GM19438 (cell line): Measurements from ENCODE around the gene LBHD1.
"Not testable (repeated sequence)": the region's sequence is repeated elsewhere in the genome, so short reads cannot be mapped to it uniquely, and the experiment has no call there.

Source experiments
- ATAC-seq: cut with Tn5 transposase; IDR thresholded peaks from one replicate; pipeline ENCODE4 v1.9.1; 2021; ENCODE audit warnings: low read depth; ENCODE audit not compliant: unreplicated experiment

Gene LBHD1

DNA sequence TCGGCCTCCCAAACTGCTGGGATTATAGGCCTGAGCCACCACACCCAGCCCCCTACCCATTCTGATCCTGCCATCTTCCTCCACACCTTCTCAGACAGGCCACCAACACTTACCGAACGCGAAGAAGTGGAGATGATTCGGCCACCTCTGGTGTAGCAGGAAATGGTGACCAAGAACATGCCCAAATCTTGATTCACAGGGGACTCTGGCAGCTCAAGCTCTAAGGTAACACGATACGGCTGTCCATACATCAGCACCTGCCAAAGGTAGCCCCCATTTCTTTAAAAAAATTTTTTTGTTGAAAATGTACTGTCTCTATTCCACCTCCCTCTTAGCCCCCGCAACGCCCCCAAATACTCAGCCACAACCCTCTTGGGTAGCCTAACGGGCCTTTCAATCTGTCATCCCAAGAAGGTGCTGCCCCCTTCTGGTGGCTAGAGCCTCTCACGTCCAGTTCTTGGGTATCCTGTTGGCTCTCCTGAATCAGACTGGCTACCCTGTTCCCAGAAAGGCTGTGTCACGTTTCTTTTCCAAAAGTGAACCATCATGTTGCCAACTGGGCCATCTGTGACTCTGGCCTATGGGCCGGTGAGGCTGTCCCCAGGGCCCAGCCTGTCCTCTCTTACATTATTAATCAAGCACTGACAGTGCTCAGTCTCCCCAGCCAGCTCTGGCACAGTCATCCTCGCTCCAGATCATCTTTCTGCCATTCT, 22.5 kb upstream of the LBHD1 start:
- ATAC-seq, result no peak

DNA sequence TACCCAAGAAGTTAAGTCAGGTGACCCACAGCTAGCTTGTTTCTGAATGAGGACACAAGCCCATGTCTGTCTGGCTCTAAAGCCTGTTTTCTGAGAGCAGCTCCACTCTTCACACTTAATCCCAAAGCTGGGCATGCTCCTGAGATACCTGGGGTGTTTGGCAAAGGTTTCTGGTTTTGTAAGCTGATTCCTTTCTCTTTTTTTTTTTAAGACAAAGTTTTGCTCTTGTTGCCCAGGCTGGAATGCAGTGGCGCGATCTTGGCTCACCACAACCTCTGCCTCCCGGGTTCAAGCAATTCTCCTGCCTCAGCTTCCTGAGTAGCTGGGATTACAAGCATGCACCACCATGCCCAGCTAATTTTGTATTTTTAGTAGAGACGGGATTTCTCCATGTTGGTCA, 21.6 kb upstream of the LBHD1 start:
- not testable (repeated sequence) for ATAC-seq

DNA sequence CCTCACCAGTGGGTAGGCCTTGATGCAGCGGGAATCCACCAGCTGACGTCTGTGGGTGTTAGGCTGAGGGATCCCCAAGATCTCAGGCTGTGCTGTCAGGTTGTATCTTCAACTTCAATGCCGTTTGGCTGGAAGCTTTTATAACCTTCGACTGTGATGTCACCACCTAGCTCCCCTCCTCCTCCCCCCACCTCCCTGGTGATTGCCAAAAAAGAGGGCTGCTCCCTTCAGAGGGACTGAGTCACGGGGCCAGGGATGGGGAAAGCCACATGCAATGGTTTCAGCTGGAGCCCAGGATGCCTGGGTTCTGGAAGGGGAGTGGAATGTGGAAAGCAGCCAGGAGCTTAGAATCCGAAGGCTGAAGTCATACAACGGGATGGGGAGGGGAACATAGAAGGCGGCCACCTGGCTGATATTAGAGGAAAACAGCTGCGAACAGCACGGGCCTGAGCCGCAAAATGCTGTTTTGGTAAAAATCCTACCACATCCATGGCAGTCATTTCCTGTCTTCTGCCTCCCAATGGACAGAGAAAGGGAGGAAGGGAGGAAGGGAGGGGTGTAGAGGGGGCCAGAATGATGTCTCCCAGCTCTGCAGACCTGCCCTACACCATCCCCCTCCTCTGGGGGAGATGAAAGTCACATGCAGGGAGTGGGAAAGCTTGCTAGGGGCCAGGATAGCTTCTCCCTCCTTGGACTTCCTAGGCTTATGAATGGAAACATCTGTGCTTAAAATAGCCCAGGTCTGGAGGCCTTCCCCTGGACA, 17.5 kb upstream of the LBHD1 start, which contains the start of gene LRRN4CL:
LRRN4CL (minus strand) TSS at position 110 of the 763 bp plus-strand sequence. CDS start 1,022 bp downstream, outside the sequence.
- no peak for ATAC-seq

DNA sequence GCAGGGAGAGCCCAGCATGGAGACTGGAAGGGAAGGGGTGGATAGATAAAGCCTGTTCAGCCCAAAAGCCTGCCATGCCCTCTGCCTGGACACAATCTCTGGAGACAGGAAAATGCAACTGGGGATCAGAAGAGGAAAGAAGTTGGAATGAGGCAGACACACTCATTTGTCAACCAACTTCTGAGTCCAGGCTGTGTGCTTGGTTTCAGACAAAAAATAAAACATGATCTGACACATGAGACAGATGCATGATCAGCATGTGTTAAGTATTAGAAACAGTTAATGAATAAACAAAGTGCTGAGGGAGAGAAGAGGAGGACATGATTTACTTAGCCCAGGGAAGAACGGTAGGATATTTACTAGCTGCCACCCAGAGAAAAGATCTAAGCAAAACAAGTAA, 16.4 kb upstream of the LBHD1 start:
- no peak for ATAC-seq

DNA sequence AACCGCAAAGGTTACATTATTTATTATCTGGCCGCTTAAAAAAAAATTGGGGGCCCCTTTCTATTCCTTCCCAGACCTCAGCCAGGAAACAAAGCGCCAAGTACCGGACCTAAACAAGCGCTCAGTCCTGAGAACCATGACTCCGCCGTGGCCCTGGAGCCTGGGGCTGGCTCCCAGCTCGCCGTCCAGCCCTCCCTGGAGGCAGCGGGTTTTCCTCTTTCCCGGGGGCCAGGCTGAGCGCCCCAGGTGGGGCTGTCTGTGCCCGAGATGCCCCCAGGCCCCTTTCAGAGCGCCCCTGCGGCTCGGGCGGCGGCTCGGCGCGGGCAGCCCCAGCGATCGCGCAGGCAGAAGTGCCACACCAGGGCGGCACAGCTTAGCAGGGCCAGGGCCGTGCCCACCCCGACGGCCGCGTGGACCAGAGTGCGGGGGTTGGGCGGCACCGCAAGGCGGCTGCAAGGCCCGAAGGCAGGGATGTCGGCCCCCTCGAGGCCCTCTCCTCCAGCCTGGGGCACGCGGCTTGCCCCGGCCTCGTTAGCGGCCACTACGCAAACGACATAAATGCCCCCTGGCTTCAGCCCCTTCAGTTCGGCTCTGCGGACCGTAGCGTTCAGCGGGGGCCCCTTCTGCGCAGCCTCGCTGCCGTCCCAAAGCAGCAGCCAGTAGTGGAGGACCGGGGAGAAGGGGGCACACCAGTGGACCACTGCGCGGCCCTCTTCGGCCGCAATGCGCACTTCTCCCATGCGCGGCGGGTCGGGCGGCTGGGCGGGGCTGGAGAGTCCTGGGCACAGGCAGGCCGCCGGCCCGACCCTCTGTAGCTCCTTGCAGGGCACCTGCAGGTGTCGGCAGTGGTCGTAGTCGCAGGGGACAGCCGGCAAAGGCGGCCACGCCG, 15.7 kb upstream of the LBHD1 start:
- no peak for ATAC-seq

DNA sequence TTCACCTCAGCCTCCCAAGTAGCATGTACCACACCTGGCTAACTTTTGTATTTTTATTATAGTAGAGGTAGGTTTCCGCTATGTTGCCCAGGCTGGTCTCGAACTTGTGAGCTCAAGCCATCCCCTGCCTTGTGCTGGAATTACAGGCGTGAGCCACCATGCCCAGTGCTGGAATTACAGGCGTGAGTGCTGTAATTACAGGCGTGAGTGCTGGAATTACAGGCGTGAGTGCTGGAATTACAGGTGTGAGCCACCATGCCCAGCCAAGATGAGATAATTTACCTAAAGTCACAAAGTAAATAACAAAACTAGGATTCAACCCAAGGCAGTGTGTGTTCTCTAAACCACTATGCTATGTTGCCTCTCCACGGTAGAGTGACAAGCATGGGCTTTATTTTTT, 10.5 kb upstream of the LBHD1 start:
- ATAC-seq, result no peak

DNA sequence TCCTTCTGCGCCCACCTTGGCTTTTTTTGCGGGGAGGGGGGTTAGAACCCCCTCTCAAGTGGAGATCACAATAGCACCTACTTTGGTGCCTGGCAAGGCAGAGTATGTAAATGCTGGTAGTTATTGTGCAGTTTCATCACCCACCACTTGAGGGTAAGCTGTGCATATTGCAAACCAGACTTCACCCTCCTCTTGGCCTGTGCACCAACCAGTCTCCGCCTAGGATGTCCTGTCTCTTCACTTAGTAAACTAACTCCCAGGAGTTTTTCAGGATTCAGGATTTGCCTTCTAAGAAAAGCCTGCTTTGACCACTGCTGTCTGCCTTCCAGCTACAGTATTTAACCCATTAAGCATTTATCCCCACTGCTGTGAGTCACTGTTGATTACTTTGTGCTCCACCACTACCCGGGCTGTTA, 8.8 kb upstream of the LBHD1 start:
- no peak for ATAC-seq

DNA sequence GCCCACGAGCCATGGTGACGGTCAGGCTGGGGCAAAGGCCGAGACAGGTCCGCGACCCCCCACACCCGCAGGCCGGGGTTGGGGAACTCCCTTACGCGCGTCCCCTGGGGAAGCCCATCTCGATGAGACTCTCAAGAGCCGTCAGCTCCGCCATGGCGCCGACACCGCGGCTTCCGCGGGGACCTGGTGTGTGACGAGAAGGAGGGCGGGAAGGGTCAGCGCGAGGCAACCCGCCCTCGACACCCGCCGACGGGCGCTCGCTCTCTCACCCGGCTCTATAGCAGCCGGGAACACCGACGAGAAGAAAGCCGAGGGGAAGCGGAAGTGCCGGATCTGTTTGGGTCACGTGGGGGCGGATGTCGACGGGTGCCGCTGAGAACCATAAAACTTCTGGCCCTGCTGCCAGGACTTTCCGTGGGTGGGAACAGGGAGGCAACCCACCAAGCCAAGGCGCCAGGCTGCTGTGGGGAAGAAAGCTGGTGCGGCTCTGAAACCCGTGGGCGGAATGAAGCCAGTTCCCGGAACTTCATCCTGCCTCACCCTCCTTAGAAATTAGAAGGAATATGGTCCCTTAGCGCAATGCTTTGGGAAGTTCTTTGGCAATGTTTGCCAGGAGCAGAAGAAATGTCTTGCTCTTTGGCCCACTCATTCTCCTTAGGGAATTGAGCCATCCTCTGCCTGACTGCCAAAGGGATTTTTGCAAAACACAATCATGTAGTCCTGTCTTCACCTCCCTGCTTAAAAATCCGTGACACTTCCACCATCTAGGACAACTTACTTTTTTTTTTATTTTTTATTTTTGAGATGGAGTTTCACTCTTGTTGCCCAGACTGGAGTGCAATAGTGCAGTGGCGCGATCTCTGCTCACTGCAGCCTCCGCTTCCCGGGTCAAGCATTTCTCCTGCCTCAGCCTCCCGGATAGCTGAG, 7.0 kb upstream of the LBHD1 start, which contains the start of gene UBXN1:
UBXN1 (minus strand) TSS at position 304 of the 927 bp plus-strand sequence; CDS start at position 154, 150 bp downstream.
- peak; percentile 73 for ATAC-seq

DNA sequence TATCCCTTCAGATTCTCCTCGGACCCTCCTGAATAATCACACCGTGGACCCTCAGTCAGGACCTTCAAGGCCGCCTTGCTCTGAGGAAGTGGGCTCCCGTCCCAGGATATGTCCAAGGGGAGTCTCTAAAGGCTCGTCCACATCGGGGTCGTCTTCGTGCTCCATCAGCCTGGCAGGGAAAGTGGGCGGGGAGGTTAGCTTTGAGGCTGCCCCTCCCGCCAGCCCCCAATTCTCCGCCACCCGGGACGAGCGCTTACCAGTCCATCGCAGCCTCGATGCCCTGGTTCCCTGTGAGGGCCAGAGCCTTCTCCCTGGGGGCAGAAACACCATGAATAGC, 6.3 kb upstream of the LBHD1 start:
- no peak for ATAC-seq

DNA sequence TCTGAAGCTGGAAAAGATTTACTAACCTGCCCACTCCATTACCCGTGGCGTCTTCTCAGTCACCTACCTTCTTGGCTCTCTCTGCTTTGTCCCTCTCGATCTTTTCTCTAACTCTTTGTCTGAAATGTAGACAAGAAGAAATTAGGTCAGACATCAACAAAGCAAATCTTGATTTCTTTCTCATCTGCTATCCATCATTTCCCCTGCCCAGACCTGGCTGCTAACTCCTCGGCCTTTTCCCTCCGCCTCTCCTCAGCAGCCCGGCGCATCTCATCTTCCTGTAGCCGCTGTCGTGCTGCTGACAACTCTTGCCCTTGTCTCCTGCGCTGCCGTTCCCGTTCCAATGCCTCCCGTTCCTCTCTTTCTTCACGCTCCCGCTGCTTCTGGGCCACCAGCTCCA, 5.6 kb upstream of the LBHD1 start:
- ATAC-seq, result no peak

DNA sequence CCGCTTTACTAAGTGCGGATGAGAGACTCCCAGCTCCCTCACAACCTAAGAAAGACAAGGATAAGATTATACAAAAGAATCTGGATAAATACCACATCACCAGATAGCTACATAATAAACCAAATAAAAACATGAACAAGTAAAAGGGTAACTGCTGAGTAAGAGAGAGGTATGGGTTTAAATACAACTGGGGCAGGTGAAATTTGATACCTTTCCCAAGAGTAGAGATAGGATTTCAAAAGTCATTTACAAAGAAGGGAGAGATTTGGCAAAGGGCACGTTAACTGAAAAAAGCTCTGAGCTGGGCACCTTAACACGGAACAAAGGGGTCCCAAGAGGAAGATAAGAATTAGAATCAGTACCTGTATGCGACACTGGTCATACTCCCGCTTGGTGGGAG, 5.1 kb upstream of the LBHD1 start:
- no peak for ATAC-seq

DNA sequence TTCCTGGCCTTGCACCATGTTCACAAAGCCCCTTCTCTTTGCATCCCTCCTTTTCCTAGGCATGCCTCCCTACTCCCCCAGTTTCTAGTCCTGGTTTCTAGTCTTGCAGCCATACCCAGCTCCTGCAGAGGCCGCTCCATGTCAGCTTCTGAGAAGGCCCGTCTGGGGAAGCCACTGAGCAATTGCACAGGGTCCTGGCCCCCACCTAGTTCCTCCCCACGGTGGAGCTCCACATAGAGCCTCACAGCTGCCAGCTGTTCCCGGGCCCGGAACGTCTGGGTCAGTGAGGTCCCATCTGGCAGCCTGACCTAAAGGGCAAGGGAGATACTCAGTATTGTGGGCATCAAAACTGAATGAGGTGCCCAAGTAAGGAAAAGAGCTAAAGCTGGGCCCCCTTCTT, 4.6 kb upstream of the LBHD1 start:
- ATAC-seq, result no peak

DNA sequence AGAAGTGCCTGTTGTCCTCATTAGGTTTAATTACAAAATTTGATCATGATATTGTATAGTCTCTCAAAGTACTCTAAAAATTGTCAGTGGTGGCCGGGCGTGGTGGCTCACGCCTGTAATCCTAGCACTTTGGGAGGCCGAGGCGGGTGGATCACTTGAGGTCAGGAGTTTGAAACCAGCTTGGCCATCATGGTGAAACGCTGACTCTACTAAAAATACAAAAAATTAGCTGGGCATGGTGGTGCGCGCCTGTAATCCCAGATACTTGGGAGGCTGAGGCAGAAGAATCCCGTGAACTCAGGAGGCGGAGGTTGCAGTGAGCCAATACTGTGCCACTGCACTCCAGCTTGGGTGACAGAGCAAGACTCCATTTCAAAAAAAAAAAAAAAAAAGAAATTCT, 3.3 kb upstream of the LBHD1 start:
- ATAC-seq, result not testable (repeated sequence)

DNA sequence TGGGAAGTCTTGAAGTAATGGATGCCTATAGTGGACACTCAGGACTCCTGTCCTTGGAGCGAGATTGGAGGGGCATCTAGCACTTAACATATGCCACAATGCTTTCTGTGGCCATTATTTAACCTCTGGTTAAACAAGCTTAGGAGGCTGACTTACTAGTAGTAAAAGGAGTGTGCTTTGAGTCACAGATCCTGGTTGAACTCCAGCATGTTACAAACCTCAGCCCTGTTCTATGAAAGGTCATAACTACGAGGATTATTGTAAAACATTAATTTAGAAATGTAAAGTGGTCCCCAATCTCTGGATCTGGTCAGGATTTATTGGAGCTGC, 1.1 kb upstream of the LBHD1 start:
- ATAC-seq, result no peak

DNA sequence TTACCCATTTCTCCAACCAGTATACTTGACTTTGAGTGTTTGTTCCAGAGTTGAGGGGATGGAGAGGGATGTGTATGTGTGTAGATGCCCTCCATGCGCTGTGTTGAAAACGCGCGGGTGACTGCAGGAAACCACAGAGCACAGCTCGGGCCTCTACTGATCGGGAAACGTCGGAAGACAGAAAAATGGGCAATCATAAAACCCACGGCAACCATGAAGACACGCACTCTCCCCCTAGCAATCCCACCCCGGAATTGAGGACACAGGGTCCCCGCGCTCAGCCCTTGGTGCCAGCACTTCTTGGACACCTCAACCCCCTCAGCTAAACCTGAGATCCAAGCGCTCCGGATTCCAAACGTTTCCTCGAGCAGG, 845 bp downstream of the LBHD1 start:
- ATAC-seq, result peak; percentile 5

DNA sequence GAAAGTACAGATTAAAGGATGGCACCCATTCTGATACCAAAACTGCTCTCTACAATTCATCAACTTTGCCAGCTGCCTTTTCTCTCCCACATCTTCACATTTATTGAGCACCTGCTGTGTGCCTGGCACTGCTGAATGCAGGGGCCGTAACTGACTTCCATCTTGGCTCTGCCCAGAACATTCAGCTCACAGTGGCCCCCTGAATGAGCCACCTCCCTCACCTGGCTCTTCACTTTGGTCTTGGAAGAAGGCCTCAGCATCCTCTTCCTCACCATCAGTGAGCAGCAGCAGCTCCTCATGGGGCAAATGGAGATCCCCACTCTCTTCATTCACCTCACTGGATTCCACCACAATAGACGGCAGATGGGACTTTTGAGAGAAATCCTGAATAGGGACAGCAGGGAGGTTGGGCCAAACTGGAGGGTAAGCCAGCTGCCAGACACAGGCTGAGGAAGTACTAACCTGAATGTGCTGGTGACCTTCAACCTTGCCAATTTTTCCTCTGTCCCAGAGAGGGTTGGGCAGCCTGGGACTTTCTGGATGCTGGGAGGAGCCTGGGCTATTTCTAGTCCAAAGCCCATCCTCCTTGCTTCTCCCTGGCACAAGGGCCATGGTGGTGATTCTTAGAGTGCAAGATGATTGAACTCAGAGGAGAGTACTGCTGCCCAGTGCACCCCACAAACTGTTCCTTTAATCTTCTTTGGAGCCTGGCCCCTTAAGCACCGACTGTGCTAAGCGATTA, 2.5 kb downstream of the LBHD1 start:
- ATAC-seq, result no peak

DNA sequence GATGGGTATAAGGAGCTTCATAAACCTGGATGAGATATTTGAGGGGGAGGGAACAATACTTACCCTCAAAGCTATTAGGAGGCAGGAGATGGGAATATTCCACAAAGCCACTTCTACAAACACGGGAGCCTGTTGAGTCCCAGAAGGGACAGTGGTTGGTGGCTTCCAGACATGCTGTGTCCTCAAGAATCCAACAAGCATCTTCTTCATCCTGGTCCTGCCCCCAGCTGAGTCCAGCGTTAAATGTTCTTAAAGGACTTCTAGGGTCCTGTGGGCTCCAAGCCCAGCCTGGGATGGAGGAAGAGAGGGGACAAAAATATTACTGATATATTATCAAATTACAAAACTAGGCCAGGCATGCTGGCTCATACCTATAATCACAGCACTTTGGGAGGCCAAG, 4.6 kb downstream of the LBHD1 start:
- ATAC-seq, result no peak

DNA sequence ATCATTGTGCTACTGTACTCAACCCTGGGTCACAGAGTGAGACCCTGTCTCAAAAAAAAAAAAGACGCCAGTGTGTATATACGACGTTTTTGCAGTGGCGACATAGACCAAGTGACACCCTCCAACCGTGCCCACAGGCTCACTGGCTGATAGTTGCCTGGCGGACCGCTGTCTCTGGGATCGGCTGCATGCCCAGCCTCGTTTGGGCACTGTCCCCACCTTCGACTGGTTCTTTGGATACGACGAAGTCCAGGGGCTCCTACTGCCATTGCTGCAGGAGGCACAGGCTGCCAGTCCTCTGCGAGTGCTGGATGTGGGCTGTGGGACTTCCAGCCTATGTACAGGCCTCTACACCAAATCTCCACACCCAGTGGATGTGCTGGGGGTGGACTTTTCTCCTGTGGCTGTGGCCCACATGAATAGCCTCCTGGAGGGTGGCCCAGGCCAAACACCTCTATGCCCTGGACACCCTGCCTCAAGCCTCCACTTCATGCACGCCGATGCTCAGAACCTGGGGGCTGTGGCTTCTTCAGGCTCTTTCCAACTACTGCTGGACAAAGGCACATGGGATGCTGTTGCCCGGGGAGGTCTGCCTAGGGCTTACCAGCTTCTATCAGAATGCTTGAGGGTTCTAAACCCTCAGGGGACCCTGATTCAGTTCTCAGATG, 5.7 kb downstream of the LBHD1 start:
- ATAC-seq, result no peak
